NCI-H510A treated with DMSO at 0.1 percent for 48 hours (cell line): Measurements from ENCODE around the gene LCN2.

ENCODE experiments used
- DNase-seq: peaks from one replicate; lab custom pipeline; 2025; lab: John Stamatoyannopoulos, UW

LCN2 gene

GRCh38 chr9:128115187-128116103 is 33.8 kb upstream of the LCN2 start:
- DNase-seq = no peak

- no peak for DNase-seq
Measured at GRCh38 chr9:128116104-128117083, 32.9 kb upstream of the LCN2 start.

- DNase-seq = peak; percentile 86
Measured at GRCh38 chr9:128117613-128118471, 31.4 kb upstream of the LCN2 start.

GRCh38 chr9:128118472-128118857 is 30.8 kb upstream of the LCN2 start:
- no peak for DNase-seq

GRCh38 chr9:128118971-128119665 is 30.1 kb upstream of the LCN2 start:
- no peak for DNase-seq

- DNase-seq = no peak
Measured at GRCh38 chr9:128120061-128120740, 29.1 kb upstream of the LCN2 start.

- no peak for DNase-seq
Measured at GRCh38 chr9:128120741-128121465, 28.4 kb upstream of the LCN2 start.

- DNase-seq = no peak
Measured at GRCh38 chr9:128121466-128121810, 27.8 kb upstream of the LCN2 start.

- DNase-seq = no peak
Measured at GRCh38 chr9:128121924-128122808, 27.1 kb upstream of the LCN2 start.

GRCh38 chr9:128122809-128123175 is 26.5 kb upstream of the LCN2 start:
- DNase-seq = no peak

GRCh38 chr9:128123451-128124080 is 25.7 kb upstream of the LCN2 start:
- DNase-seq = no peak

GRCh38 chr9:128124451-128124850 is 24.8 kb upstream of the LCN2 start:
- DNase-seq = no peak

- DNase-seq = no peak
Measured at GRCh38 chr9:128124873-128125579, 24.2 kb upstream of the LCN2 start.

GRCh38 chr9:128125580-128126354 is 23.5 kb upstream of the LCN2 start:
- DNase-seq = no peak

- DNase-seq = peak; percentile 42
Measured at GRCh38 chr9:128127568-128127989, 21.7 kb upstream of the LCN2 start, which contains the start of gene PTGES2. PTGES2 (minus strand) TSS chr9:128127729; CDS start chr9:128127717, 12 bp downstream.

- peak; percentile 89 for DNase-seq
Measured at GRCh38 chr9:128127990-128128835, 21.0 kb upstream of the LCN2 start.
